ENCODE measurements around the gene PPP4R4.

GRCh38 chr14:94227029-94227428, 52.9 kb downstream of the PPP4R4 start:
- TF ChIP-seq POLR2AphosphoS5 (IDR thresholded peaks at IDR 0.05; ENCODE audit: low read depth, low read length) (no peak), CTCF (IDR thresholded peaks at IDR 0.05) (no peak), TCF7L2 (IDR thresholded peaks at IDR 0.05; ENCODE audit: low read depth, low read length) (no peak), REST (IDR thresholded peaks at IDR 0.05; ENCODE audit: insufficient read depth in 1 of 2, low read depth in 2 of 2, low read length in 1 of 2) (no peak)
